Prostate gland (tissue), 2 donors: ENCODE results near the gene ARHGEF11. TPM values are rescaled to one million over a fixed set of nuclear protein-coding genes. Genes with fewer than 3 reads are reported as not detected.

Source experiments
- DNase-seq: peaks from one replicate; pipeline ENCODE4 v3.0.0-alpha.2; 2019; ENCODE audit warnings: low spot score
- H3K27ac ChIP-seq, 2 donors: fragments of 200-600 bp; sonication (generic); 2 replicates each; pipeline ENCODE4 v1.5.1; 2017 to 2019
- H3K27me3 ChIP-seq: fragments of 200-600 bp; sonication (generic); replicated peaks from 2 replicates; pipeline ENCODE4 v1.5.1; 2019; ENCODE audit not compliant: insufficient read depth
- H3K36me3 ChIP-seq, 2 donors: fragments of 200-600 bp; sonication (generic); 1 replicate in 1 of 2; 2 replicates in 1 of 2; pipeline versions ENCODE4 v1.5.1 to v1.8.1; 2017 to 2019
- H3K4me1 ChIP-seq: fragments of 200-600 bp; sonication (generic); replicated peaks from 2 replicates; pipeline ENCODE4 v1.5.1; 2019
- H3K4me3 ChIP-seq, 2 donors: fragments of 200-600 bp; sonication (generic); 2 replicates each; pipeline ENCODE4 v1.5.1; 2017 to 2019
- H3K9me3 ChIP-seq: fragments of 200-600 bp; sonication (generic); 2 replicates; pipeline ENCODE4 v1.5.1; 2017
- CTCF ChIP-seq, 4 experiments: fragments of 200-600 bp in 2 of 4; fragments of 450-650 bp in 2 of 4; sonication (generic) in 2 of 4; IDR thresholded peaks; 1 replicate in 3 of 4; 2 replicates in 1 of 4; pipeline ENCODE4 v1.5.1; 2016 to 2019; ENCODE audit warnings: antibody characterized with exemption in 4 of 4, mild to moderate bottlenecking in 2 of 4, moderate library complexity in 2 of 4
- POLR2A ChIP-seq: fragments of 450-650 bp; IDR thresholded peaks from one replicate; pipeline ENCODE4 v1.6.1; 2016; ENCODE audit warnings: antibody characterized with exemption, mild to moderate bottlenecking
- POLR2AphosphoS5 ChIP-seq: sonication (generic); formaldehyde crosslinking; IDR thresholded peaks from one replicate; pipeline ENCODE4 v1.6.1; 2017; ENCODE audit warnings: antibody characterized with exemption
- WGBS: methylation state at CpG from one replicate; pipeline ENCODE4 v1.1.5; 2018; 5-methylcytosine and 5-hydroxymethylcytosine counted together
- intact Hi-C: fragments of 100-400 bp; cut with DNase I; formaldehyde crosslinking; loops from one replicate; pipeline ENCODE4 v1.14.2; 2022
- total RNA-seq, 2 donors: library from RNA; depleted of rRNA; stranded (reverse); fragments of >200 nt; gene quantifications; one replicate each; pipeline ENCODE4 v1.1.0, GENCODE V29; 2016

ARHGEF11 gene
- total RNA-seq, 2 donors from 2014 or later: 38.3 to 92.6 TPM

- Histone ChIP-seq H3K27me3 (no peaks in the 10 kb centered on the region), H3K9me3 (no peaks in the 10 kb centered on the region), H3K27ac (no peak overlapping the region), H3K36me3 (no peaks in the 10 kb centered on the region), H3K4me1 (no peaks in the 10 kb centered on the region), H3K4me3 (no peak overlapping the region)
- intact Hi-C loops: no loop called here
- WGBS: 86% methylated on average over 9 of the region's 9 CpGs
- DNase-seq: no peak
- TF ChIP-seq CTCF (IDR thresholded peaks at IDR 0.05) (no peak), POLR2AphosphoS5 (no peak), POLR2A (no peak)
Measured at GRCh38 chr1:156914440-156914856, 131.1 kb downstream of the ARHGEF11 start.

- TF ChIP-seq POLR2A: no peak
- no peak for TF ChIP-seq CTCF (IDR thresholded peaks at IDR 0.05)
- TF ChIP-seq POLR2AphosphoS5: no peak
Measured at GRCh38 chr1:156913809-156914387, 131.6 kb downstream of the ARHGEF11 start.

DNA sequence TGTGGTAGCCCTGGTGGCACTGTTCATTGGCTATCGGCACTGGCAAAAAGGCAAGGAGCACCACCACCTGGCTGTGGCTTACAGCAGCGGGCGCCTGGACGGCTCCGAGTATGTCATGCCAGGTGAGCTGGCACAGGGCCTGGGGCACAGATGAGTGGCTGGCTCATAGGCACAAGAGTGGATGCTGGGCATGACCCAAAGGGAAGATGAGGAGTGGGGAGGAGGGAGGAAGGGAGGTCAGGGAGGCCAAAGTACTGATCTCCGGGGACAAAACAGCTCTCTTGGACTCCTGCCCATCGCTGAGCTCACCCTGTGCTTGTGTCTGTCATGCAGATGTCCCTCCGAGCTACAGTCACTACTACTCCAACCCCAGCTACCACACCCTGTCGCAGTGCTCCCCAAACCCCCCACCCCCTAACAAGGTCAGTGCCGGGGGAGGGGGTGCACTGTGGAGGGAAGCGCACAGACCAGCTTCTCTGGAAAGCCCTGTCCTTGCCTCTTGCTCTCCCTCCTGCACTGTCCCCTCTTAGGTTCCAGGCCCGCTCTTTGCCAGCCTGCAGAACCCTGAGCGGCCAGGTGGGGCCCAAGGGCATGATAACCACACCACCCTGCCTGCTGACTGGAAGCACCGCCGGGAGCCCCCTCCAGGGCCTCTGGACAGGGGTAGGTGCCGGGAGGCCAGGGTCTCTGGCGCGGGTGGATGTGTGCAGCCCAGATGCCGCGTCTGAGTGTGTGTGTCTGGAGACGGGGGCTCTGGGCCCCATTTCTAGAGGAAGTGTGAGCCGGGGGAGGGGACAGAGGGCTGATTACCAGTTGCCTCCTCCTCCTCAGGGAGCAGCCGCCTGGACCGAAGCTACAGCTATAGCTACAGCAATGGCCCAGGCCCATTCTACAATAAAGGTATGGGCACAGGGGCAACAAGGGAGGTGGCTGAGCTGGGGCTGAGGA lies 132.4 kb downstream of the ARHGEF11 start:
- no peak for TF ChIP-seq CTCF (IDR thresholded peaks at IDR 0.05)
- TF ChIP-seq POLR2AphosphoS5: no peak
- no peak for TF ChIP-seq POLR2A
- Histone ChIP-seq H3K36me3 (no peaks in the 10 kb centered on the region), H3K27me3 (no peaks in the 10 kb centered on the region), H3K4me3 (no peak overlapping the region), H3K4me1 (no peaks in the 10 kb centered on the region), H3K27ac (no peak overlapping the region), H3K9me3 (no peaks in the 10 kb centered on the region)
- 73% methylated on average over 23 of the region's 24 CpGs for WGBS
- intact Hi-C loops: no loop called here
- no peak for DNase-seq

More at GRCh38 chr1:156913809-156914387, 131.6 kb downstream of the ARHGEF11 start:
- 91% methylated on average over 13 of the region's 13 CpGs for WGBS
- no peaks in the 10 kb centered on the region for H3K36me3 ChIP-seq
- H3K4me1 ChIP-seq: no peaks in the 10 kb centered on the region
- intact Hi-C loops: no loop called here
- no peak overlapping the region for H3K27ac ChIP-seq
- no peak overlapping the region for H3K4me3 ChIP-seq
- H3K27me3 ChIP-seq: no peaks in the 10 kb centered on the region
- no peak for DNase-seq
- no peaks in the 10 kb centered on the region for H3K9me3 ChIP-seq

DNA sequence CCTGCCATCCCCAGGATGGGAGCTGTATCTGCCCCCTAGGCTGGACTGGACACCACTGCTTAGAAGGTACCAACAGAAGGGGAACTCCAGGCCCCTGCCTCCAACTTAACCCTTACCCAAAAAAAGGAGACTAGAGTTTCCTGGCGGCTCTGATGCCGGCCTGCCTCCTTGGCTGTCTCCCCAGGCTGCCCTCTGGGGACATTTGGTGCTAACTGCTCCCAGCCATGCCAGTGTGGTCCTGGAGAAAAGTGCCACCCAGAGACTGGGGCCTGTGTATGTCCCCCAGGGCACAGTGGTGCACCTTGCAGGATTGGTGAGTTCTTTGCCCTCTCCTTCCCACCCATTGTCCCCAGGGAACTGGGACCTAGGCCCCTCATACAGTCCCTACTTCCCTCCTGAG lies 133.2 kb downstream of the ARHGEF11 start:
- Histone ChIP-seq H3K27ac (no peak overlapping the region), H3K4me1 (no peaks in the 10 kb centered on the region), H3K9me3 (no peaks in the 10 kb centered on the region), H3K27me3 (no peaks in the 10 kb centered on the region), H3K36me3 (no peaks in the 10 kb centered on the region), H3K4me3 (no peak overlapping the region)
- 86% methylated on average over 2 of the region's 2 CpGs for WGBS
- TF ChIP-seq CTCF (IDR thresholded peaks at IDR 0.05) (no peak), POLR2A (no peak), POLR2AphosphoS5 (no peak)
- intact Hi-C loops: no loop called here
- DNase-seq: no peak
